Kidney (tissue), 14 donors: ENCODE measurements around the gene MAPK1. TPM values are rescaled to one million over a fixed set of nuclear protein-coding genes. Genes with fewer than 3 reads are reported as not detected.

Experiments
- DNase-seq, 5 donors: peaks; one replicate each; pipeline ENCODE4 v3.0.0-alpha.2; 2013 to 2020
- FAIRE-seq: peaks from 2 replicates; lab custom pipeline; 2012; peaks lifted over from hg19 to GRCh38; lab: Jason Lieb, UNC
- H3K27ac ChIP-seq, 2 donors: one replicate each; pipeline ENCODE4 v1.7.0; 2013; ENCODE audit warnings: low read depth in 2 of 2, low read length in 2 of 2, inconsistent platforms in 1 of 2
- H3K27me3 ChIP-seq: one replicate; pipeline ENCODE4 v1.7.1; 2013; ENCODE audit warnings: low read length, inconsistent platforms; ENCODE audit not compliant: control insufficient read depth, insufficient read depth
- H3K36me3 ChIP-seq, 3 donors: one replicate each; pipeline versions ENCODE4 v1.7.0 to v1.7.1; 2013; ENCODE audit warnings: low read length in 3 of 3, control low read depth in 1 of 3, inconsistent platforms in 1 of 3; ENCODE audit not compliant: insufficient read depth in 3 of 3, control insufficient read depth in 2 of 3
- H3K4me1 ChIP-seq, 3 donors: one replicate each; pipeline versions ENCODE4 v1.7.0 to v1.7.1; 2013; ENCODE audit warnings: low read length in 3 of 3, inconsistent platforms in 1 of 3, low read depth in 1 of 3; ENCODE audit not compliant: control insufficient read depth in 2 of 3, insufficient read depth in 2 of 3
- H3K4me3 ChIP-seq, 3 donors: one replicate each; pipeline versions ENCODE4 v1.7.0 to v1.8.1; 2013; ENCODE audit warnings: low read length in 3 of 3, control low read depth in 1 of 3, inconsistent platforms in 1 of 3
- H3K9ac ChIP-seq, 3 donors: one replicate each; pipeline versions ENCODE4 v1.7.0 to v1.7.1; 2013; ENCODE audit warnings: low read length in 3 of 3, control low read depth in 1 of 3, inconsistent platforms in 1 of 3
- H3K9me3 ChIP-seq, 3 donors: one replicate each; pipeline versions ENCODE4 v1.7.0 to v1.7.1; 2013; ENCODE audit warnings: low read length in 3 of 3, control low read depth in 1 of 3, inconsistent platforms in 1 of 3; ENCODE audit not compliant: control insufficient read depth in 2 of 3, insufficient read depth in 1 of 3
- CTCF ChIP-seq: IDR thresholded peaks from 3 replicates; pipeline ENCODE4 v1.5.1; 2012; ENCODE audit warnings: mild to moderate bottlenecking, moderate library complexity, borderline replicate concordance; ENCODE audit not compliant: insufficient read depth; ENCODE audit errors: extremely low read depth
- intact Hi-C: fragments of 100-400 bp; cut with DNase I; formaldehyde crosslinking; loops from one replicate; pipeline ENCODE4 v1.11.1; 2022
- polyA plus RNA-seq: library from polyadenylated mRNA; stranded (reverse); fragments of 350-450 nt; fragmentation: Illumina TruSeq; extraction: RNeasy Lipid Tissue Mini Kit (QIAGEN cat#74804); gene quantifications from one replicate; pipeline ENCODE4 v1.2.3, GENCODE V29; 2014; ENCODE audit warnings: low read depth, low replicate concordance; ENCODE audit not compliant: insufficient read depth
- total RNA-seq: library from RNA; stranded (reverse); fragmentation: NEBNext Ultra II Directional; extraction: Animal tissue kit (Norgen Biotek cat#: 25700); gene quantifications from one replicate; pipeline ENCODE4 v1.2.1, GENCODE V29; 2021
- donor health status: control.
- donor health status: control.
- donor health status: control.
- donor health status: control.
- donor health status: control.
- donor health status: DM: yes; HTN: yes; CAD: no.
- donor health status: Normal renal cell carcinoma (clear cell type).

MAPK1 gene
- total and polyA plus RNA-seq, 2 donors from 2014 or later: 21.3 to 128 TPM

GRCh38 chr22:21714786-21715185, 152.7 kb downstream of the MAPK1 start:
- H3K27ac ChIP-seq: no peak overlapping the region
- intact Hi-C loops: loop anchor here (10.0 kb wide), 1 partner anchor 220 kb away; no protein-coding TSS in a partner anchor
- FAIRE-seq: no peak
- no peak for TF ChIP-seq CTCF
- H3K4me1 ChIP-seq: peaks cover 0 to 6% (median 0%) of the 10 kb centered on the region in 3 donors
- no peak overlapping the region for H3K4me3 ChIP-seq
- no peak for DNase-seq
- H3K9ac ChIP-seq: no peak overlapping the region
- H3K9me3 ChIP-seq: no peaks in the 10 kb centered on the region
- H3K36me3 ChIP-seq: peaks cover 0 to under 1% (median 0%) of the 10 kb centered on the region in 3 donors
- H3K27me3 ChIP-seq: no peaks in the 10 kb centered on the region

GRCh38 chr22:21714059-21714770, 153.2 kb downstream of the MAPK1 start:
- no peak for FAIRE-seq
- H3K4me3 ChIP-seq: no peak overlapping the region
- intact Hi-C loops: loop anchor here (10.0 kb wide), 1 partner anchor 221 kb away; no protein-coding TSS in a partner anchor
- no peak overlapping the region for H3K27ac ChIP-seq
- no peak overlapping the region for H3K9ac ChIP-seq
- no peaks in the 10 kb centered on the region for H3K27me3 ChIP-seq
- H3K36me3 ChIP-seq: peaks cover 0 to 3% (median 0%) of the 10 kb centered on the region in 3 donors
- TF ChIP-seq CTCF: no peak
- peaks cover 0 to 6% (median 0%) of the 10 kb centered on the region in 3 donors for H3K4me1 ChIP-seq
- no peaks in the 10 kb centered on the region for H3K9me3 ChIP-seq
- DNase-seq: no peak

- intact Hi-C loops: loop anchor here (10.0 kb wide), 1 partner anchor 221 kb away; no protein-coding TSS in a partner anchor
- H3K4me1 ChIP-seq: peaks cover 0 to 6% (median 0%) of the 10 kb centered on the region in 3 donors
- TF ChIP-seq CTCF: no peak
- no peaks in the 10 kb centered on the region for H3K27me3 ChIP-seq
- H3K9ac ChIP-seq: no peak overlapping the region
- peaks cover 0 to 3% (median 0%) of the 10 kb centered on the region in 3 donors for H3K36me3 ChIP-seq
- no peak overlapping the region for H3K4me3 ChIP-seq
- FAIRE-seq (no peak), DNase-seq (no peak)
- H3K27ac ChIP-seq: no peak overlapping the region
- H3K9me3 ChIP-seq: no peaks in the 10 kb centered on the region
Observed at GRCh38 chr22:21713428-21714058, 153.9 kb downstream of the MAPK1 start.
